HS-5 (cell line): ENCODE measurements around the gene PERM1.
A peak's percentile ranks its signal among the peaks of the same experiment; 100 is the strongest.
"Not testable (repeated sequence)": the region's sequence is repeated elsewhere in the genome, so short reads cannot be mapped to it uniquely, and the experiment has no call there.

Experiments
- DNase-seq: peaks from one replicate; pipeline ENCODE4 v3.0.0-alpha.2; 2012; ENCODE audit warnings: low read depth

PERM1 gene

GRCh38 chr1:1014799-1015681 lies 33.1 kb upstream of the PERM1 start:
- no peak for DNase-seq

GRCh38 chr1:1013922-1014648 lies 32.2 kb upstream of the PERM1 start:
- no peak for DNase-seq

GRCh38 chr1:1013105-1013921 lies 31.4 kb upstream of the PERM1 start, which contains the start of gene ISG15:
TSS of gene ISG15 (plus strand) at chr1:1013497. CDS start at chr1:1013574, 77 bp downstream.
- DNase-seq, result peak; percentile 69

GRCh38 chr1:1012736-1013104 lies 30.8 kb upstream of the PERM1 start:
- not testable (repeated sequence) for DNase-seq

- DNase-seq, result no peak
Observed at GRCh38 chr1:1011396-1011949, 29.6 kb upstream of the PERM1 start.

- DNase-seq, result not testable (repeated sequence)
Observed at GRCh38 chr1:1010131-1010530, 28.2 kb upstream of the PERM1 start.

GRCh38 chr1:1006305-1007159 lies 24.6 kb upstream of the PERM1 start:
- DNase-seq, result no peak

- no peak for DNase-seq
Observed at GRCh38 chr1:1005774-1006304, 23.9 kb upstream of the PERM1 start.

GRCh38 chr1:1004780-1005697 lies 23.1 kb upstream of the PERM1 start:
- no peak for DNase-seq

- no peak for DNase-seq
Observed at GRCh38 chr1:1004420-1004779, 22.5 kb upstream of the PERM1 start.

GRCh38 chr1:1003618-1004419 lies 21.9 kb upstream of the PERM1 start:
- no peak for DNase-seq

GRCh38 chr1:1001057-1001783 lies 19.3 kb upstream of the PERM1 start:
- no peak for DNase-seq

GRCh38 chr1:1000357-1001056 lies 18.6 kb upstream of the PERM1 start:
- DNase-seq, result peak; percentile 73

- peak; percentile 53 for DNase-seq
Observed at GRCh38 chr1:999725-1000356, 17.9 kb upstream of the PERM1 start, which contains the start of gene HES4. TSS of gene HES4 (minus strand) at chr1:1000097. CDS start at chr1:999973, 124 bp downstream.

- no peak for DNase-seq
Observed at GRCh38 chr1:998995-999724, 17.3 kb upstream of the PERM1 start.

- DNase-seq, result no peak
Observed at GRCh38 chr1:998745-998994, 16.8 kb upstream of the PERM1 start.
